GM12891 (cell line): ENCODE measurements around the gene TPK1.

Experiments
- SPI1 ChIP-seq: IDR thresholded peaks from 2 replicates; pipeline ENCODE4 v1.6.1; 2011; ENCODE audit warnings: low read depth, low read length, control low read depth
- TAF1 ChIP-seq: IDR thresholded peaks from 2 replicates; pipeline ENCODE4 v1.6.1; 2011; ENCODE audit warnings: low read depth, low read length, control low read depth

- TF ChIP-seq SPI1: no peak
- TF ChIP-seq TAF1: no peak
Measured at GRCh38 chr7:144649120-144649519, 186.7 kb downstream of the TPK1 start.
